PC-3 (cell line): Measurements from ENCODE around the gene ZNRF1.

Experiments
- CTCF ChIP-seq: fragments of 300-600 bp; sonication (generic); conservative IDR thresholded peaks from 2 replicates; pipeline ENCODE4 v1.5.1; 2017; ENCODE audit warnings: antibody characterized with exemption, low read depth, mild to moderate bottlenecking, low read length
- EZH2 ChIP-seq: fragments of 300-600 bp; sonication (generic); IDR thresholded peaks from one replicate; pipeline ENCODE4 v1.6.1; 2017; ENCODE audit warnings: antibody characterized with exemption, mild to moderate bottlenecking, low read length; ENCODE audit not compliant: unreplicated experiment
- EZH2phosphoT487 ChIP-seq: fragments of 300-600 bp; sonication (generic); IDR thresholded peaks from 2 replicates; pipeline ENCODE4 v1.6.1; 2018; ENCODE audit warnings: mild to moderate bottlenecking, antibody characterized with exemption, low read length, borderline replicate concordance

- TF ChIP-seq CTCF (no peak), EZH2 (no peak), EZH2phosphoT487 (no peak)
Measured at GRCh38 chr16:75116911-75117245, 118.1 kb downstream of the ZNRF1 start.
